Skeletal muscle satellite cell (primary cell): Measurements from ENCODE around the gene ANK2.

Source experiments
- H3K27me3 ChIP-seq: 2 replicates; pipeline ENCODE4 v1.7.0; 2013; ENCODE audit warnings: low read length; ENCODE audit not compliant: control insufficient read depth, insufficient read depth
- H3K36me3 ChIP-seq: 2 replicates; pipeline ENCODE4 v1.7.0; 2013; ENCODE audit warnings: mild to moderate bottlenecking, control low read depth, low read length; ENCODE audit not compliant: insufficient read depth
- H3K4me1 ChIP-seq: 2 replicates; pipeline ENCODE4 v1.7.0; 2013; ENCODE audit warnings: low read length; ENCODE audit not compliant: control insufficient read depth, insufficient read depth
- H3K4me2 ChIP-seq: 2 replicates; pipeline ENCODE4 v1.7.0; 2013; ENCODE audit warnings: mild to moderate bottlenecking, low read length
- H3K4me3 ChIP-seq: 2 replicates; pipeline ENCODE4 v1.7.0; 2013; ENCODE audit warnings: low read length
- H3K9ac ChIP-seq: 2 replicates; pipeline ENCODE4 v1.7.0; 2013; ENCODE audit warnings: mild to moderate bottlenecking, low read depth, low read length, moderate library complexity
- H3K9me3 ChIP-seq: replicated peaks from 2 replicates; pipeline ENCODE4 v1.7.0; 2013; ENCODE audit warnings: mild to moderate bottlenecking, control low read depth, low read length

The ANK2 gene

DNA sequence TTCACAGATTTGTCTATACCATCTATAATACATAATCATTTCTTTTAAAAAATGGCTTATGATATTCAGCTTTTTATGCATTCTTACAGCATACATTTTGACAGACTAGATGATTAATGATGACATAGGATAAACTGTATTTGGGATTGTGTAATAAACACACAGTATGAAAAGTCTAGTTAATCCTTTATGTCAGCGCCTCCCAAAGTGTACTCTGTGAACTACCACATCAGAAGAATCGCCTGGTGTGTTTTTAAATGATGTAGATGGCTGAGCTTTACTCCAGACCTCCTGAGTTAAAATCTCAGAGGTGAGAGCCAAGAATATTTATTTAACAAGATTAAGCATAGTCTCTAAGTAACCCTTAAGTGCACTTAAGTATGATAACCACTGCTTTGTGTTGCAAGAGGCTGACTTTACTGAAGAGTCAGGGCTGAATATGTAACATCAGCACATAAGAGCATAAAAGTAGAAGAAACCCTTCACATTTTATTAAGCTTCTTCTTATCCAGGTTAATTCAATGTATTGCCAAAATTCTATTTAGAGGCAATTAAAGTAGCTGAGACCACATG, 104.2 kb downstream of the ANK2 start:
- Histone ChIP-seq H3K4me1 (peaks cover 14% of the 10 kb centered on the region), H3K9me3 (no peaks in the 10 kb centered on the region), H3K4me2 (no peak overlapping the region), H3K9ac (no peak overlapping the region), H3K27me3 (no peaks in the 10 kb centered on the region), H3K4me3 (no peak overlapping the region), H3K36me3 (no peaks in the 10 kb centered on the region)

DNA sequence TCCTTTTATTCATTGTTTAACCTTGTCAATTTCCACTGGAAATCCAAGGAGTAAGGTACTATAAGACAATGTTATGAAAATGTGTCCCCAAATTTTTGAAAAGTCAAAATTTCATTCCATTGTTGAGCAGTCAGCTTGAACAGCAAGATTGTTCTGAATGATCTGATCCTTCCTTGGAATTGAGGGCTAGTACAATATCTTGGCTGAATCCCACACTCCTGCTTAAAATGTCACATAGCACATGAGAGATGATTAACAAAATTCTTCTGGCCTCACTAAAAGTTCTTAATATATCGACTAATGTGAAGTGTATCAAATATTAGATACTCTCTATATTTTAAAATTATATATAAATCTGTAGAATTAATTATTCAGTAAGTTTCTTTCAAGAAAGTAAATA, 104.8 kb downstream of the ANK2 start:
- peaks cover 14% of the 10 kb centered on the region for H3K4me1 ChIP-seq
- H3K9ac ChIP-seq = no peak overlapping the region
- H3K4me2 ChIP-seq = no peak overlapping the region
- no peaks in the 10 kb centered on the region for H3K9me3 ChIP-seq
- no peaks in the 10 kb centered on the region for H3K36me3 ChIP-seq
- no peak overlapping the region for H3K4me3 ChIP-seq
- no peaks in the 10 kb centered on the region for H3K27me3 ChIP-seq

DNA sequence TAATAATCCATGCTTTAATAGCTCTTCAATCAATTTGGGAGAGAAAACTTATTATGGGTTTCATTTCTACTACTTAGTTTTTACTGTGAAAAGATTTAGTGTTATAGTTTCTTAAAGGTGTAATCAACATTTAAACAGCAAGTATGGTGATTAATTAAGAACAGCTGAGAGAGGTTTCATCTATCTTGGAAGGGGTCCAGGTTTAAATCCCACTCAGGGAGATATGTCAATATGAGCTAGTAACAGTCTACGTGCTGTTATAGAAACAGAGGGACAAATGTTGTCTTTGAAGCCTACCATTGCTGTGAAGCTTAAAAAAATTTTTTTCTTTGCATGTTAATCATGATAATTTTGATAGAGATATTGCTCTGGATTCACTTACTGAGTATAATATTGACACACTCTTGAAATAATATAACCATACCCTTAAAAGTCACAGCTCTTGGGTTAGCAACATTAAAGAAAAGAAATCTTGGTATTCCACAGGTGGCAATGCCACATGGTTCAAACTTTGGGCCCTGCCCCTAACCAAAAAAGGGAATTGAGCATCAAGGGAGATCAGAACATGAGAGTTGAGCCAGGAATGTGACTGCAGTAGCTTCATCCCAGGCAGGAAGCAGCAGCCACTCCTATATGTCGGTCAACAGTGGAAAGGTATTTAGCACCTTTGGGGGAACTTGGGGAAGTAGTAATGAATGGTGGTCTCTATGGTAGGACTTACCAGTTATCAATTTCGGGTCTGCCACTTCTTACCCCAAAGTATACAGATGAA, 107.8 kb downstream of the ANK2 start:
- peaks cover 38% of the 10 kb centered on the region for H3K4me1 ChIP-seq
- no peaks in the 10 kb centered on the region for H3K27me3 ChIP-seq
- H3K36me3 ChIP-seq = no peaks in the 10 kb centered on the region
- no peaks in the 10 kb centered on the region for H3K9me3 ChIP-seq
- no peak overlapping the region for H3K9ac ChIP-seq
- no peak overlapping the region for H3K4me2 ChIP-seq
- H3K4me3 ChIP-seq = no peak overlapping the region

DNA sequence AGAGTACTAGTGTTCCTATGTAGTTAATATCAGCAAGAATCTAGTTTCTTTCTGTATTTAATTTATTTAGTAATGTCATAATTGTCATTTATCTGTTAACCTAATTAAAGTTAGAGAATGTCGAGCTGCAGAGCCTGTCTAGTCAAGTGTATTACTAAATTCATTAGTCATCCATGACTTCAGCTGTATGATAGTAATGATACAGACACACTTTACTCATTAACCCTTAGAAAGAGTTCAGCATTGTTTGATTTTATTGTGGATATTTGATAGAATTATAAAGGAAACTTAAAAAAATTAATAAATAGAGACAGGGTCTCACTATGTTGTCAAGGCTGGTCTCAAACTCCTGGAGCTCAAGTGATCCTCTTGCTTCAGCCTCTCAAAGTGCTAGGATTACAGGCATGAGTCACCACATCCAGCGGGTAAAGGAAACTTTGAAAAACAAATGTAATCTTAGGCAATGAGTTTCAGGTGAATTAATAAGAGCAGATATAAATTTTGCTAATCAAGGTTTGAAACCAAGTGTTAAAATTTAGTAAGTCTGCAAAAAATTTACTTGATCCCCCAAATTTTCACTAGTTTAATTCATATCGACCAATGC, 110.6 kb downstream of the ANK2 start:
- Histone ChIP-seq H3K4me2 (no peak overlapping the region), H3K9me3 (no peaks in the 10 kb centered on the region), H3K4me1 (peaks cover 39% of the 10 kb centered on the region), H3K9ac (no peak overlapping the region), H3K27me3 (no peaks in the 10 kb centered on the region), H3K36me3 (no peaks in the 10 kb centered on the region), H3K4me3 (no peak overlapping the region)

DNA sequence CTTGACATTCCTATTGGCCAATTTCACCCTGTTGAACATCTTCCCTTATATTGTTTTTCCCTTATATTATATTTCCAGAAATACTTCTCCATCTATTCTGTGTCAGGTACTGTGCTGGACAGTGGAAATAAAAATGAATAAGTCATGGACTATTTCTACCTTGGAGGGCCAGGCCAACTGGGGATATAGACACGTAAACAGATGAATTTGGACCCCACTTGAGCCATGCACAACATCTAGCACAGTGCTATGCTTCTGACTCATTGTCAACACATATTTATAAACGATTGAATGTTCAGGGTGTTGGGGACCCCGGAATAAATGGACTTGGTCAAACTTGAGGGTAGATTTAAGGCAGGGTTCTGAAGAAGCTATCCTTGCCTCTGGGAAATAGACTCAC, 111.1 kb downstream of the ANK2 start:
- peaks cover 39% of the 10 kb centered on the region for H3K4me1 ChIP-seq
- H3K27me3 ChIP-seq = no peaks in the 10 kb centered on the region
- H3K36me3 ChIP-seq = no peaks in the 10 kb centered on the region
- H3K9me3 ChIP-seq = no peaks in the 10 kb centered on the region
- H3K4me2 ChIP-seq = peak overlapping the region; percentile 2
- H3K4me3 ChIP-seq = no peak overlapping the region
- H3K9ac ChIP-seq = no peak overlapping the region

DNA sequence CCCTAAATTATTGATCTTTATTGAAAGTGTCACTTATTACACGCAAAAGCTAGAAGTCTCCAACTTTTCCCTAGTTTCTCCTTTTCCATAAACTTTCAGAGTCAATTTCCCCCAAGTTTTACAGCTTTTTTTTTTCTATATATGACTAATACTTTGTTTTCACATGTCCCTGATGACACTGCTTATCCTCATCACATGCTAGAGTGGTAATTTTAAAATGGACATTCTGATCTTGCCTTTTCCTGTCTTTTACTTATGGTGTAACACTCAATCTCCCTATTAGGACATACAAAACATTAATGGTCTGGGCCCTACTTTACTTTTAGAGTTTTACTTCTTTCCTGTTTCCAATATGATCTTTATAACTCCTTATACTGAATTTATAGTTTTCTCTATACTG, 112.6 kb downstream of the ANK2 start:
- Histone ChIP-seq H3K4me3 (no peak overlapping the region), H3K9ac (no peak overlapping the region), H3K4me2 (peak overlapping the region; percentile 38), H3K4me1 (peaks cover 39% of the 10 kb centered on the region), H3K27me3 (no peaks in the 10 kb centered on the region), H3K36me3 (no peaks in the 10 kb centered on the region), H3K9me3 (no peaks in the 10 kb centered on the region)

DNA sequence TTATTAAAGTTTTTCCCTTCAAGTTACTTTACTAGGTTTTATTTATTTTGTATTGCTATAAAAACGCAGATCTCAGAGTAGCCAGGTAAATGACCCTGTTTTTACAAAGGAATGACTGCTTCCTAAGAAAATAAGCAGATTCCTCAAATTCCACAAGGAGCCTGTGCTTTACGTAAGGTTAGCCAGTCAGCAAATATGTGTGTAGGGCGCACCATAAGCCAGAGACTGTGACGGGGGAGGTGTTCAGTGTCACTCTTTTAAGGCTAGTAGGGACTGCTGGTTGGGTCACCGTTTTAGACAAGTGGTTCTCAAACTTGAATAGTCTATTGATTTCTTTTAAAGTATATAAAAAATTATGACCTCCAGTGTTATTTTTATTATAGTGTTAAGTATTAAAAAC, 119.9 kb downstream of the ANK2 start:
- H3K4me1 ChIP-seq = peaks cover 6% of the 10 kb centered on the region
- no peak overlapping the region for H3K9ac ChIP-seq
- H3K4me2 ChIP-seq = no peak overlapping the region
- H3K4me3 ChIP-seq = no peak overlapping the region
- no peaks in the 10 kb centered on the region for H3K27me3 ChIP-seq
- no peaks in the 10 kb centered on the region for H3K36me3 ChIP-seq
- no peaks in the 10 kb centered on the region for H3K9me3 ChIP-seq

DNA sequence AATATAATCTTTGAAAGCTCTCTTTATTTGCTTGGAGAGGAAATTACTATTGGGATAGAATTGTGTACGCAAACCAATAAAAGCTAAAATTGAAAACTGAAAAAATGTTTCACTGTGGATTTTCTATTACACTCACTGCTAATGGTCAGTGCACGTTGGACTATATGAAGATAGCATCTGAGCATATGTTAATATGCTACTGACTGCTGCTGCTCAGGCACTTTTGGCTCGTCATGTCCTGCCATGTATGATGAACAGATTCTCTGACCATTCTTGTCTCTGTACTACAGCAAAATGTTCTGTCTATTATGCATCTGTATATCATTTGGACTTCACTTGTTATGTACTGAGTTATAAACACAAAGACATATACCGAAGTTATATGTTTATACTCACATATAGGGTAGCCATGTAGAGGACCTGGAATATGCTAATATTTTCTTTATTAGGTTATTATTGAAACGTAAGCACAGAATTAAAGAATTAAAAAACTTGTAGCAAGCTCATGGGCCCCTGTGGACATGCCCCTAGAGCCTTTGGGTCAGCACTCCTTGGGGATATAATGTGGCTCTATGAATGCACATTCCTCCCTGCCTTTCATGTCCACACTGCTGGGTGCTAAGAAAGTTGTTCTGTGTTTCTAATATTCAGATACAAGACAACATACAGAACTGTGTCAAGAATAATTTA, 120.8 kb downstream of the ANK2 start:
- H3K4me3 ChIP-seq = no peak overlapping the region
- peaks cover 6% of the 10 kb centered on the region for H3K4me1 ChIP-seq
- no peaks in the 10 kb centered on the region for H3K9me3 ChIP-seq
- H3K9ac ChIP-seq = no peak overlapping the region
- no peak overlapping the region for H3K4me2 ChIP-seq
- no peaks in the 10 kb centered on the region for H3K27me3 ChIP-seq
- no peaks in the 10 kb centered on the region for H3K36me3 ChIP-seq

DNA sequence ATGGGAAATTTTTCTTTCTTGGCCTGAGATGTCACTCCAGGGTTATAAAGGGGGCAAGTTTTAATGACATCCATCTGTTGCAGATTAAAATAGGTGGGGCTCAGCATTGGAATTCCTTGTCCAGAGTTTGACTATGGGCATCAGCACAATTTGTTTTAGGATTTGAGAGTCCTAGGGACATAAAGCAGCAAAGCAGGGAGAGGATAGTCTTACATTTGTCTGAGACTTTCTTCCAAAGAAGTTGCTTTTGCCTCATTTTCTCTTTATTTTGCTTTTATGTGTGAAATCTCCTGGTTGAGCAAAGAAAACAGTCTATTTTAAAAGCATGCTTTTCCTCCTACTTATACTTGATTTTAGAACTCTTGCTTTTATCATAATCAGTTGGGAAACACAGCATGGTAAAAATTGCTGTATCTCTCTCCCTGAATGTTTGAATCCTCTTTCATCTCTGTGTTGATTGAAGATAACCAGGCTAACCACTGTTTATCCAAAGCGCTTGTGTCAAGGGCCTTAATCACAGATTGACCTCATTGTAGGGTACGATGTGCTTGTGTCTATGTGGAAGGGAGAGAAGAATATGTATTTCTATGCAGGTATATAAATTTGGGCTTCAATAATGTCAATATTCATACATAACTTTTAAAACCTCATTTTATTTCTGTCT, 121.5 kb downstream of the ANK2 start:
- Histone ChIP-seq H3K36me3 (no peaks in the 10 kb centered on the region), H3K4me1 (peaks cover 6% of the 10 kb centered on the region), H3K9ac (no peak overlapping the region), H3K27me3 (no peaks in the 10 kb centered on the region), H3K4me2 (no peak overlapping the region), H3K9me3 (no peaks in the 10 kb centered on the region), H3K4me3 (no peak overlapping the region)

DNA sequence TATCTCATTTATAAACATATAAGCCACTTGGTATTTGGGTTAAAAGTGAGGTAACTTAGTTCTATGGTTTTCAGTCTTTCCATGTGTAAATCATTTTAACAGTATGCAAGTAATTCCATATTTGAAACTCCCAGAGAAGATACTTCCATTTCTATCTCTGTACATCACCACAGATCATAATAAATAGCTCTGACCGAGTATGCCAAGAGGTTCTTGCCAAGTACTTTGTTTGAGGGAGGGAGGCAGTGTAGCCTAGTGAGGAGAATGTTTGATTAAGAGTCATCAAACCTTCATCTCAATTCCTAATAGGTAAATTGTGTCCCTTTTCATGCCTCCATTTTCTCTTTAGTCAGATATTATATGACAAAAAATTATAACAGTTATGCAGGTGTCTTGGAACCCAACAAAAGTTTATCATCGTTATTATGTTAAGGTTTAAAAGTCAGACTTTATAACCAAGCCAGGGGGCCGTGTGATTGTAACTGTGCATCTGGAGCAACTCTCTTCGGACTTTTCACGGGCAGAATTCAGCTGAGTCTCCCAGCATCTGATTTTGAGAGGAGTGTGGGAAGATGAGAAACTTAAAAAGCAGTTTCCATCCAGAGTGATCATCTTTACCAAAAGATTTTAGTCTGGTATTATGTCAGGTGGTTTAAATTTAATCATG, 123.8 kb downstream of the ANK2 start:
- Histone ChIP-seq H3K4me1 (peaks cover 6% of the 10 kb centered on the region), H3K4me2 (no peak overlapping the region), H3K36me3 (no peaks in the 10 kb centered on the region), H3K4me3 (no peak overlapping the region), H3K27me3 (no peaks in the 10 kb centered on the region), H3K9ac (no peak overlapping the region), H3K9me3 (no peaks in the 10 kb centered on the region)

DNA sequence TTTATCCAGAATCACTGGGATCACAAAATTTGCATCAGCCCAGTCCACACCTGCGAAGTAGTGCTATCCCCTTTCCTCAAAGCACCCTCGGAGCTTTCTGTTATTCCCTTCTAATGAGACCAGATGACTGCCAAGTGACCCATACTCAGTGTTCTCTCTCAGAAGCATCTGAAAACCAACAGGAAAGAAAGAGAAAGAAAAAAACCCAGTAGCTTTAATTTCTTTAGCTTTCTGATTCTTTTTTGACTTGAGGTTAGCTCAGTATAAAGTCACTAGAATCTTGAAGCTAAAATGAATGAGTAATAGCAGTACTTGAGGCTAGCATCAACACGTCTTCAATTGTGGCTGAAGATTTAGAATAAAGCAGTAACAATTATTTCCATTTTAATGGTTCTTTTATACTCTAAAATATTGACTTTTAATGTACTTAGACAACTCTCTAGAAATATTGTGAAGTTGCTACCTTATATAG, 124.4 kb downstream of the ANK2 start:
- Histone ChIP-seq H3K4me3 (no peak overlapping the region), H3K36me3 (no peaks in the 10 kb centered on the region), H3K4me2 (no peak overlapping the region), H3K27me3 (no peaks in the 10 kb centered on the region), H3K9me3 (no peaks in the 10 kb centered on the region), H3K4me1 (peaks cover 9% of the 10 kb centered on the region), H3K9ac (no peak overlapping the region)
